GM21526 (cell line): ENCODE measurements around the gene PIP4K2C.
A peak's percentile ranks its signal among the peaks of the same experiment; 100 is the strongest.
"Not testable (repeated sequence)": the region's sequence is repeated elsewhere in the genome, so short reads cannot be mapped to it uniquely, and the experiment has no call there.

Experiments
- ATAC-seq: cut with Tn5 transposase; IDR thresholded peaks from one replicate; pipeline ENCODE4 v1.9.1; 2021; ENCODE audit warnings: moderate library complexity; ENCODE audit not compliant: unreplicated experiment, low FRiP score

The PIP4K2C gene

GRCh38 chr12:57606821-57607220, 15.8 kb downstream of the PIP4K2C start:
- ATAC-seq: no peak

- ATAC-seq: no peak
Measured at GRCh38 chr12:57607958-57608663, 17.1 kb downstream of the PIP4K2C start.

DNA sequence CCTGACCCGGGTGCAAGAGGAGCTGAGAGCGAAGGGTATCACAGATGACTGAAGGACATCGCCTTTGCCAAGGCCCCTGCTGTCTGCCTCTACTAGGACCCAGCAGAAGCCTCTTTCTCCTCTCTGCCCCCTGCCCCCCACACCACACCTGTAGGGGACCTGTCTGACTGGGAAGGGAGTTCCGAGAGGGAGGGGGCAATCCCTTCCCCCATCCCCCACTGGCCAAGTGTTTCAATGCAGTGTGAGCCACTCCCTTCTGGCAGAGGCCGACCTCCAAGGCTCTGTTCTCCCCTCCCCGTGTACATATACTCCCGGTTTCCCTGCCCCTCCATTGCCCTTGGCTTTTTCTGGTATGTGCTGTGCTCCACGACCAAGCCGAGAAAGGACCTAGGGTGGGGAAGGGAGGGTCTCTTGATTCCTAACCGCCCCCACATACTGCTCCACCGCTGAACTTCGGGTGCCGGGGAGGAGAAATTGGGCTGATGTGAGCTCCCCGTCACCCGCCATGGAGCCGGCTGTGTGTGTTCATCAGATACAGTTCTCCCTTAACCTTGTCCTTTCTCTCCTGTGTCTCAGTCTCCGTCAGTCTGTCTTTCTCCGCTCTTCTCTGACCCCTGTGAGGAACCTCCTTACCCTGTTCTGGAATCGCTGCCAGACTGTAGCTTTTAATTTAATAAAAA, 18.2 kb downstream of the PIP4K2C start:
- ATAC-seq: no peak

DNA sequence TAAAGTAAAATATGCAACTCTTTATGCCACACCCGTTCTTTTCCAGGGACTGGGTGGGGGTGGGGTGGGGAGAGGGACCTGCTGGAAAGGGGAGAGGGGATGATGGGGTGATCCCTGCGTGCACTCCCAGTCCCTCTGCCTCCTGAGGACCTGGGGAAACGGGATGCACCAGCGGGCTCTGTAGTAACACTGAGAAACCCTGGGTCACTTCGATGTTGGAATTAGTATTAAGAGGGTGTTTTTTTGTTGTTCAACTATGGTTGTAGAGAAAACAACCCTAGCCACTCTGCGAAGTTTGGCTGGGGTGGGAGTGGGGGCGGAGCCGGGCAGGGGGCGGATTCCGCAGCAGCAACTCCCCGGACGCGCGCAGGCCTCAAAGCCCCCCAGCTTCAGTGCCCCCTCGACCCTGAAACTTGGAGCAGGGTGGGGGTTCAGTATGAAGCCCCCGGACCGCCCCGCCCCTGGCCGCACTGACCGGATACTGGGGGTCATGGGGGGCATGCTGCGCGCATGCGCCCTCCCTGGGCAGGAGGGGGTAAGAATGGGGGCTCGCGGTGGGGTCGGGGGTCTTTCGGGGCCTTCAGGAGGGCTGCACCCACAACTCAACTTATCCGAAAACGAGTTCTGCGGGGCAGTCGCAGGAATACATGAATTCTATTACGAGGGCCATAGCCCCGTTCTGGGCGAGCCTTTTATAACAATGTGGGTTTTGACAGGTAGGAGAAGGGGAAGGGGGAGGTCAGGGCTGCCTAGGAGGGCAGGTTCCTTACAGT, 19.0 kb downstream of the PIP4K2C start:
- ATAC-seq: no peak

GRCh38 chr12:57610554-57611107, 19.6 kb downstream of the PIP4K2C start:
- no peak for ATAC-seq

DNA sequence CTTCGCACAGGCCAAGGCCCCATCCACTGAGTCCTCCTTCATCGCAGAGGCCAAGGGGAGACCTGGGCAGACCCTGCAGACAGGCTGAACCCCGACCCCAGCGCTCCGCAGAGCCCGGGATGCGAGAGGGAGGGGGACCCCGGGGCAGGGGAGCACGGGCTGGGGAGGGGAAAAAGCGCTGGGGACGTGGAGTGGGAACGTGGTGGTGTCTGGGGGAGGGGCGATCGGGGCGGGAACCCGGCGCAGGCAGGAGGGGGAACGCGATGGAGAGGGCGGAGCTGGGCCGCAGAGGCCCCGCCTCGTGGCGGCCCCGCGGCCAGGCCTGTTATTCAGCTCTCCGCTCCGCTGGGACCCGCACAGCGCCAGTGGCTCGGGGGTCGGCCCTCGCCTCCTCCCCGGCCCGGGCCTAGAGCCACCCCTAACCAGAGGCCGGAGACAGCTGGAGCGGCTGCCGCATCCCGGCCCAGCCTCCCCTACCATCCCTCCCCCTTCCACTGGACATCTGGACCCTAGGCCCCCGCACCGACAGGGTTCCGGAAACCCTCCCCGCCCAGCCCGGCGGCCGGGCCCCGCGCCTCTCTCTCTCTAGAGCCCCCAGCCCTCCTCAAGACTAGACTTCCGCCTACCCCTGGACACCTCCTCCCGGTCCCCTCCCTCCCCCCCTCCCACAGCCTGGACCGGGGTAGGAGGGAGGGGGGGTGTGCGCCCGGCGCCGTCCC, 20.3 kb downstream of the PIP4K2C start, which contains the start of gene ARHGEF25:
ARHGEF25 (plus strand) TSS at position 328 of the 719 bp plus-strand sequence. CDS start 460 bp downstream, outside the sequence.
- ATAC-seq: peak; percentile 46

DNA sequence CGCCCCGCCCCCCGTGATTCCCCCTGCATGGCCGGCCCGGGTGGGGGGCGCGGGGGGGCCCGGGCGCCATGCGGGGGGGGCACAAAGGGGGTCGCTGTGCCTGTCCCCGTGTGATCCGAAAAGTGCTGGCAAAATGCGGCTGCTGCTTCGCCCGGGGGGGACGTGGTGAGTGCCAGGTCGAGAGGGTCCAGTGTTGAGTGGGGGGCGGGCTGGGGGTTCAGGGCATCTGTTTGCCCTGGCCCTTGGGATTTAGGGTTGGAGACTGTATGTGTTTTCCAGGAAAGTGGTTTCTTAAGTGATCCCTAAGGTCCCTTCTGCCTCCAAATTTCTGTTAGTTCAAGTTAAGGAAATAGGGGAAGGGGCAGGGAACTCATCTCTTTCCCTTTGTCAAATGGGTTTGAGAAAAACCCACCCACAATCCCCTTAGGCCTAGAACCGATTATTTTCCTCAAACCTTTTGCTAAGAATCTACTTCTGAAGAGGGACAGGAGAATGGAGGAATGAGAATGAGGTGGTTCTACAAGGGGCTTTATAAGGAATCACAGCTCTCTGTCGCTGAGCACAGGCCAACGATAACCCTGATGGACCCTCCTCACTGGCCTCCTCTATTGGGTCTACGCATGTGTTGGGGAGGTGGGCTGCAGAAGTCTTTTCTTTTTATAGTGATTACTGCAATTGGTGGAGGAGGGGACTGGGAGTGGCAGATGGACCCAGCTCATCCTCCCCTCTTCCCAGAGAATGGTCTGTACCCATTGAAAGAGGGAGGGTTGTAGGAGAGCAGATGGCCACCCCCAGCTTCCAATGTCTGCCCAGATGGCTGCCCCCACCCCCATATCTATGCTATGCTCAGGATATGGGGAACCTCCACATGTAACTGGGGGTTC, 21.1 kb downstream of the PIP4K2C start:
- ATAC-seq: no peak

- ATAC-seq: no peak
Measured at GRCh38 chr12:57612711-57613426, 21.9 kb downstream of the PIP4K2C start.

DNA sequence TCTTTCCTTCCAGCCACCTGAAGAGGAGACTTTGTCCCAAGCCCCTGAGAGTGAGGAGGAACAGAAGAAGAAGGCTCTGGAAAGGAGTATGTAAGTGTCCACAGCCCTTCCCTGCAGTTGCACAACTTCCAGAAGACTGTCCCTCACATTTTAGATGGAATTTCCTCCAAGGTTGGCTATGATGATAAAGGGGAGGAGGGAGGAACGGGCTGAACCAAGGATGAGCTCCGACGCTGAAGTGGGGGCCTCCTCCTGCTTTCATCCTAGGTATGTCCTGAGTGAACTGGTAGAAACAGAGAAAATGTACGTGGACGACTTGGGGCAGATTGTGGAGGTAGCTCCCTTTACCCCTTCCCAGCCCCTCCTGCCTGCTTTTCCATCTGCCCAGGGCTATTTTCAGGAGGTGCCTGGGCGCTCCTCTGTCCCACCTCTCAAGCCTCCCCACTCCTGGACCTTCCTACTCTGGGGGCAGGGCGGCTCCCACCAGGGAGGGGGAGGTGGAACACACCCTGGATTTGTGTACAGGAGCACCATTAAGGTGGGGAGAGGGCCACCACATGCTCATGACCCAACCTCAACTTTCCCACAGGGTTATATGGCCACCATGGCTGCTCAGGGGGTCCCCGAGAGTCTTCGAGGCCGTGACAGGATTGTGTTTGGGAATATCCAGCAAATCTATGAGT, 22.6 kb downstream of the PIP4K2C start:
- no peak for ATAC-seq

DNA sequence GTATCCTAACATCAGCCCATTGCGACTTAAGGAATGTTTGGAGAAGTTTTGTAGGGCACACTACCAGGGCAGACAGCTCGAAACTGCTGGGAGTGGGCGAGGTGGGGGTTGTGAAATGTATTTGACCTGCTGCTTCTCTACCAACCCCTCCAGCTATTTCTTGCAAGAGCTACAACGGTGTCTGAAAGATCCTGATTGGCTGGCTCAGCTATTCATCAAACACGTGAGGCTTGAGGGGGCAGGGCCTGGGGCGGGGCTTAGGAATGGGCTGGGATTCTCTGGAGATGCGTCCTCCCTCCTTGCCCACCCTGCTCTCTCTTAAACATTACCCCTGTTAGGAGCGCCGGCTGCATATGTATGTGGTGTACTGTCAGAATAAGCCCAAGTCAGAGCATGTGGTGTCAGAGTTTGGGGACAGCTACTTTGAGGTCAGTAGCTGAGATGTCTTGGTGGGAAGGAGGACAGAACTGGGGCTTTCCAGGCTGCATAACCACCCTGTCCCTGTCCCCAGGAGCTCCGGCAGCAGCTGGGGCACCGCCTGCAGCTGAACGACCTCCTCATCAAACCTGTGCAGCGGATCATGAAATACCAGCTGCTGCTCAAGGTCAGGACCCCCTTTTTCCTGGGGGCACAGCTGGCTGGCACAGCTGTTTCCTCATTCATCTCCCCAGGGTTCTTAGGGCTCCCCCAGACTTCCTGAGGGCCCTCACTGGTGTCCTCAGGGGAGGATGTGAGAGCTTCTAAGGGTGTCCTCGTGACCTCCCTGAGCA, 23.4 kb downstream of the PIP4K2C start:
- ATAC-seq: no peak

- no peak for ATAC-seq
Measured at GRCh38 chr12:57614948-57615500, 24.0 kb downstream of the PIP4K2C start.

- ATAC-seq: no peak
Measured at GRCh38 chr12:57615637-57616036, 24.6 kb downstream of the PIP4K2C start.

- ATAC-seq: no peak
Measured at GRCh38 chr12:57616383-57617101, 25.6 kb downstream of the PIP4K2C start.

GRCh38 chr12:57617942-57618341, 26.9 kb downstream of the PIP4K2C start:
- no peak for ATAC-seq

GRCh38 chr12:57618431-57618830, 27.4 kb downstream of the PIP4K2C start:
- ATAC-seq: not testable (repeated sequence)

GRCh38 chr12:57618966-57619433, 28.0 kb downstream of the PIP4K2C start:
- ATAC-seq: no peak
